Neural progenitor cell (in vitro differentiated cells): Measurements from ENCODE around the gene SZRD1.

ENCODE experiments used
- EZH2 ChIP-seq: fragments of 200-600 bp; sonication (generic); IDR thresholded peaks from 2 replicates; pipeline ENCODE4 v1.6.1; 2017; ENCODE audit warnings: antibody characterized with exemption, mild to moderate bottlenecking, moderate library complexity
- EZH2phosphoT487 ChIP-seq: fragments of 200-600 bp; sonication (generic); IDR thresholded peaks from 2 replicates; pipeline ENCODE4 v1.6.1; 2017; ENCODE audit warnings: antibody characterized with exemption
- TF ChIP-seq, protein P1 (sequence below): fragments of 200-600 bp; sonication (generic); IDR thresholded peaks from 2 replicates; pipeline ENCODE4 v1.5.1; 2017; ENCODE audit warnings: antibody characterized with exemption, mild to moderate bottlenecking

- TF ChIP-seq, protein P1, sequence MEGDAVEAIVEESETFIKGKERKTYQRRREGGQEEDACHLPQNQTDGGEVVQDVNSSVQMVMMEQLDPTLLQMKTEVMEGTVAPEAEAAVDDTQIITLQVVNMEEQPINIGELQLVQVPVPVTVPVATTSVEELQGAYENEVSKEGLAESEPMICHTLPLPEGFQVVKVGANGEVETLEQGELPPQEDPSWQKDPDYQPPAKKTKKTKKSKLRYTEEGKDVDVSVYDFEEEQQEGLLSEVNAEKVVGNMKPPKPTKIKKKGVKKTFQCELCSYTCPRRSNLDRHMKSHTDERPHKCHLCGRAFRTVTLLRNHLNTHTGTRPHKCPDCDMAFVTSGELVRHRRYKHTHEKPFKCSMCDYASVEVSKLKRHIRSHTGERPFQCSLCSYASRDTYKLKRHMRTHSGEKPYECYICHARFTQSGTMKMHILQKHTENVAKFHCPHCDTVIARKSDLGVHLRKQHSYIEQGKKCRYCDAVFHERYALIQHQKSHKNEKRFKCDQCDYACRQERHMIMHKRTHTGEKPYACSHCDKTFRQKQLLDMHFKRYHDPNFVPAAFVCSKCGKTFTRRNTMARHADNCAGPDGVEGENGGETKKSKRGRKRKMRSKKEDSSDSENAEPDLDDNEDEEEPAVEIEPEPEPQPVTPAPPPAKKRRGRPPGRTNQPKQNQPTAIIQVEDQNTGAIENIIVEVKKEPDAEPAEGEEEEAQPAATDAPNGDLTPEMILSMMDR, result peak; percentile 88
- TF ChIP-seq EZH2, result peak; percentile 24
- no peak for TF ChIP-seq EZH2phosphoT487
Measured at GRCh38 chr1:16440470-16441281, 73.6 kb downstream of the SZRD1 start, which contains the start of gene NECAP2.
